Psoas muscle (tissue), 8 donors: ENCODE results near the gene CLTCL1. TPM values are rescaled to one million over a fixed set of nuclear protein-coding genes. Genes with fewer than 3 reads are reported as not detected.
A peak's percentile ranks its signal among the peaks of the same experiment; 100 is the strongest.

Experiments
- ATAC-seq, 4 donors: fragments of 200-7000 bp; cut with Tn5 transposase; one replicate each; pipeline ENCODE4 v1.9.1; 2020; ENCODE audit warnings: moderate library complexity in 3 of 4, mild to moderate bottlenecking in 2 of 4
- DNase-seq, 2 donors: peaks; one replicate each; pipeline ENCODE4 v3.0.0-alpha.2; 2020
- H3K27ac ChIP-seq: fragments of 200-600 bp; one replicate; pipeline ENCODE4 v1.8.0; 2022
- H3K27me3 ChIP-seq, 3 donors: fragments of 200-600 bp in 1 of 3; one replicate each; pipeline versions ENCODE4 v1.6.1 to v1.8.0; 2013 to 2022; ENCODE audit warnings: low read length in 2 of 3, mild to moderate bottlenecking in 2 of 3, moderate library complexity in 1 of 3; ENCODE audit not compliant: insufficient read depth in 3 of 3
- H3K36me3 ChIP-seq, 2 donors: fragments of 200-600 bp in 1 of 2; one replicate each; pipeline versions ENCODE4 v1.6.1 to v1.8.0; 2013 to 2022; ENCODE audit warnings: low read depth in 1 of 2, mild to moderate bottlenecking in 1 of 2, moderate library complexity in 1 of 2; ENCODE audit not compliant: insufficient read depth in 1 of 2
- H3K4me1 ChIP-seq: fragments of 200-600 bp; one replicate; pipeline ENCODE4 v1.8.0; 2022
- H3K4me3 ChIP-seq: fragments of 200-600 bp; one replicate; pipeline ENCODE4 v1.8.0; 2022; ENCODE audit warnings: mild to moderate bottlenecking
- H3K9me3 ChIP-seq: fragments of 200-600 bp; one replicate; pipeline ENCODE4 v1.8.0; 2022
- WGBS, 3 donors: extraction: QIAGEN DNeasy Blood & Tissue Kit; methylation state at CpG; one replicate each; pipeline versions ENCODE4 v1.1.6 to v1.1.7; 2013; 5-methylcytosine and 5-hydroxymethylcytosine counted together
- intact Hi-C, 2 donors: fragments of 100-400 bp; cut with DNase I; formaldehyde crosslinking; loops; one replicate each; pipeline versions ENCODE4 v1.11.0 to v1.14.2; 2022
- polyA plus RNA-seq, 3 donors: library from polyadenylated mRNA; stranded (reverse); fragments of 200-250 nt; gene quantifications; one replicate each; pipeline ENCODE4 v1.2.3, GENCODE V29; 2013
- total RNA-seq, 4 donors: library from RNA; stranded (reverse); fragmentation: NEBNext Ultra II Directional in 2 of 4; extraction: Animal tissue kit (Norgen Biotek cat#: 25700) in 2 of 4; gene quantifications; one replicate each; pipeline versions ENCODE4 v1.2.1 to v1.2.4, GENCODE V29; 2021 to 2023
- TF ChIP-seq, protein P1 (sequence below): fragments of 200-600 bp; IDR thresholded peaks from one replicate; pipeline ENCODE4 v1.8.0; 2022; ENCODE audit warnings: antibody characterized with exemption
- donor health status: healthy with polysubstance abuse.
- donor health status: DM: no; HTN: no; CAD: no; lungs with moderate emphysema.
- donor health status: Bipolar disorder and iron deficiency.
- donor health status: healthy.
- donor health status: DM: yes; HTN: yes; CAD: no.
- donor health status: DM: no; HTN: no; CAD: no.
- donor health status: DM: no; HTN: no; CAD: no.
- donor health status: DM: yes; HTN: yes; CAD: no.

The CLTCL1 gene
- total and polyA plus RNA-seq, 7 donors, result 16.8 to 253 (median 92.6) TPM

DNA sequence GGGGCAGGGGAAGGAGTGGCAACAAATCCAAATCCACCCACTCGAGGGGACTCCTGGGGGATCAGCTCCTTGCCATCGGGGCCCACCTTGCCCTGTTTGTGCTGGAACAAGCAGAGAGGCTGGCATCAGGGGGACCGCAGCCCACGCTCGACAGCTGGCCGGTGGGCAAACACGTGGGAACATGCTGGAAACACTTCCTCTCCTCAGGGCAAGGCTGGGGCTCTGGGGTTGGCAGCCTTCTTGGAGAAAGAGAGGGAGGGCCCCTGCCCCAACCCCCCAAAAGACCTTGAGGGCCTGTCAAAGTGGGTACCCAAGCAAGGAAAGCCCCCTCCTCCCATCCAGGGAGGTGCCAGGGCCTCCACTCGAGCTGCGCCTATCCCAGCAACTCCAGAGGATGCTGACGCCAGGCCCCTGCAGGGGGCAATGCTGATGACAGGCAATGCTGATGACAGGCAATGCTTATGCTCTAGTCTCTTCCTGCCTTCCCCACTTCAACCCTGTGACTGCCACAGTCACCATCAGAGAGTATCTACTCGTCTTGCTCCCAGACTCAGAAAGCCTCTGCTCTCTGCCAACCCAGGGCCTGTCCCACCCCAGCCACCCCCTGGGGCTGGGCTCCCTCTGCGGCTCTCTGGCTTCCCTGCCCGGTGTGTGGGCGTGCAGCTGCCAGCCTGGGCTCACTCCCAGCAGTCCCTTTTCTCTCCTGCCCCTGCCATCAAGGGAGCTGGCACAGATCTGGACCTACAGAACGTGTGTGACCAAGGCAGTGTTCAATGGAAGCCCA lies 153.1 kb downstream of the CLTCL1 start:
- H3K4me1 ChIP-seq, result peaks cover 4% of the 10 kb centered on the region
- H3K27me3 ChIP-seq, result no peaks in the 10 kb centered on the region
- H3K27ac ChIP-seq, result no peak overlapping the region
- intact Hi-C loops, result no loop called here
- 64 to 75% (median 72%) methylated on average over 15 of the region's 15 CpGs for WGBS, 3 donors
- H3K9me3 ChIP-seq, result no peaks in the 10 kb centered on the region
- TF ChIP-seq, protein P1, sequence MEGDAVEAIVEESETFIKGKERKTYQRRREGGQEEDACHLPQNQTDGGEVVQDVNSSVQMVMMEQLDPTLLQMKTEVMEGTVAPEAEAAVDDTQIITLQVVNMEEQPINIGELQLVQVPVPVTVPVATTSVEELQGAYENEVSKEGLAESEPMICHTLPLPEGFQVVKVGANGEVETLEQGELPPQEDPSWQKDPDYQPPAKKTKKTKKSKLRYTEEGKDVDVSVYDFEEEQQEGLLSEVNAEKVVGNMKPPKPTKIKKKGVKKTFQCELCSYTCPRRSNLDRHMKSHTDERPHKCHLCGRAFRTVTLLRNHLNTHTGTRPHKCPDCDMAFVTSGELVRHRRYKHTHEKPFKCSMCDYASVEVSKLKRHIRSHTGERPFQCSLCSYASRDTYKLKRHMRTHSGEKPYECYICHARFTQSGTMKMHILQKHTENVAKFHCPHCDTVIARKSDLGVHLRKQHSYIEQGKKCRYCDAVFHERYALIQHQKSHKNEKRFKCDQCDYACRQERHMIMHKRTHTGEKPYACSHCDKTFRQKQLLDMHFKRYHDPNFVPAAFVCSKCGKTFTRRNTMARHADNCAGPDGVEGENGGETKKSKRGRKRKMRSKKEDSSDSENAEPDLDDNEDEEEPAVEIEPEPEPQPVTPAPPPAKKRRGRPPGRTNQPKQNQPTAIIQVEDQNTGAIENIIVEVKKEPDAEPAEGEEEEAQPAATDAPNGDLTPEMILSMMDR, result no peak
- H3K4me3 ChIP-seq, result no peak overlapping the region
- peaks cover 9 to 94% of the 10 kb centered on the region in 2 donors for H3K36me3 ChIP-seq
- DNase-seq (no peak), ATAC-seq (peak in 1 of 4 donors; percentile 18)

DNA sequence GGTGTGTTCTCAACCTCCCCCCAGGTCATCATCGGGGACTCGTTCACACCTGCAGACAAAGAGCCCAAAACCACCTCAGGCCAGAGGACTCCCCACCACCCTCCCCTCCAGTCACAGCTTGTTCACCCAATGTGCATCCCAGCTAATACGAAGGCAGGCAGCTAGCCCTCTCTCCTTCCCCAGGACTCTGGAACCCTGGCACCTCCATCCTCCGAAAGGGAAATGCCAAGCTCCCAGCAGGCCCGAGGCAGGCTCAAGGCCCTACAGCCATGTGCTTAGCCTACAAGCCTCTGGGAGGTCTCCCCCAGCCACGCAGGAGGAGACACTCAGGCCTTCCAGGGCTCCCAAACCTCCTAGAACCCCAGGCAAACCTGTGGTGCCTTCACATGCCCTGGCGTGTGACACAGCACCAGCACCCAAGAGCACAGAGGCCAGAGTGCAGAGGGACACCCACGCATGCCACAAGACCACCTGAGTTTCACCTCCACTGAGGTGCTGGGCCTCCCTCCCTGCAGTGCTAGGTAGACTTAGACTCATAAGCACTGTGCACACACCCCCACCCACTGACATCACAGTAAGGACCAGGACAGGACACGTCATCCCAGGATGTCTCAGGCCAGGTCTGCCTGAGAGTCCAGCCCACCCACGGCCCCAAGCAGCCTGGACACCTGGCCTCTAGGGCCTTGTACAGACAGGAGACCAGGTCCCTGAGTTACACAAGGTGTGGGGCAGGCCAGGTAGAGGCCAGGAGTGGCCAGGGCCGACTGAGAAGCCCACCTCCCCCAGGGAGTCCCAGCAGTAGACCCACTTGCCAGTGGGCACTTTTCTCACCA lies 153.9 kb downstream of the CLTCL1 start:
- TF ChIP-seq, protein P1, result no peak
- no peaks in the 10 kb centered on the region for H3K4me1 ChIP-seq
- H3K36me3 ChIP-seq, result peaks cover 9 to 99% of the 10 kb centered on the region in 2 donors
- no peak overlapping the region for H3K4me3 ChIP-seq
- no peaks in the 10 kb centered on the region for H3K9me3 ChIP-seq
- intact Hi-C loops, result no loop called here
- DNase-seq (no peak), ATAC-seq (no peak)
- WGBS, 3 donors, result 89 to 93% (median 92%) methylated on average over 11 of the region's 11 CpGs
- H3K27ac ChIP-seq, result no peak overlapping the region
- H3K27me3 ChIP-seq, result no peaks in the 10 kb centered on the region

DNA sequence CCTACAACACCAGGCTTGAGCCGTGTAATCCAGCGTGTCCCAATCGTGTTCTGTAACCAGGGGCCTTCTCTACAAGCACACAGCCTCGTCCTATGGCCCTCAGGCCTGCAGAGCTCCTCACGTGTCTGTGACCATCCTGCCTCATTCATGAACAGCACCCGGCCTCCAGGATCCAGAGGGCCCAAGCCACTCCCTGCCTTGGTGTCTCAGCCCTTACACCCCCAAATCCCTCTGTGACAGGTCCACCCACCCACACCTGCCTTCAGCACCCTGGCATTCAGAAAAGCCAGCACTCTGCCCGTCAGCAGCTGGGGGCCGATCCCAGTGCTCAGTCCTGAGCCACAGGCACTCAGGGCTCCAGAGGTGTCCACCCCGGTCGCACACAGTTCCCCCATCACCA lies 154.6 kb downstream of the CLTCL1 start:
- TF ChIP-seq, protein P1, result no peak
- H3K9me3 ChIP-seq, result no peaks in the 10 kb centered on the region
- intact Hi-C loops, result no loop called here
- 89 to 94% (median 92%) methylated on average over 10 of the region's 10 CpGs for WGBS, 3 donors
- no peaks in the 10 kb centered on the region for H3K4me1 ChIP-seq
- H3K27me3 ChIP-seq, result no peaks in the 10 kb centered on the region
- peaks cover 9 to 98% of the 10 kb centered on the region in 2 donors for H3K36me3 ChIP-seq
- H3K4me3 ChIP-seq, result no peak overlapping the region
- H3K27ac ChIP-seq, result no peak overlapping the region
- DNase-seq (no peak), ATAC-seq (no peak)

DNA sequence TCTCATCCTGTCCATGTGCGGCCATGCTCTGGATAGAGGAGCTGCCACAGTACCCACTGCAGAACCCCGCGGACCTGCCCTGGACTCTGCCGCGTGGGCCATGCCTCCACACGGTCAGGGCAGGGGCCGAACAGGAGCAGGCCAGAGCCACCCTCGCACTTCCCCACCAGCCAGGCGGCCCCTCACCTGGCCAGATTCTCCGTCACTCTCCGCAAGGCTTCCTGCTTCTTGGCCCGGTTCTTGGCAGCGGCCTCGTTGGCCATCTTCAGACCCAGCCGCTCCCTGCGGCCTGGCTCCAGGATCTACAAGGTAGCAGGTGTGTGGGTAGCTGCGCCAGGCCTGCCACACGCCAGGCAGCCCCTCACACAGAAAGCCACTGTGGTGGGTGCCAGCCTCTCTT lies 156.6 kb downstream of the CLTCL1 start:
- H3K27me3 ChIP-seq, result no peaks in the 10 kb centered on the region
- no peak overlapping the region for H3K4me3 ChIP-seq
- 89 to 94% (median 89%) methylated on average over 18 of the region's 18 CpGs for WGBS, 3 donors
- H3K27ac ChIP-seq, result no peak overlapping the region
- TF ChIP-seq, protein P1, result no peak
- H3K4me1 ChIP-seq, result no peaks in the 10 kb centered on the region
- H3K36me3 ChIP-seq, result peaks cover 9 to 85% of the 10 kb centered on the region in 2 donors
- intact Hi-C loops, result no loop called here
- DNase-seq, result no peak
- no peak for ATAC-seq
- H3K9me3 ChIP-seq, result no peaks in the 10 kb centered on the region
